ENCODE data around the gene CLIC4.

The CLIC4 gene

GRCh38 chr1:24762133-24762676 lies 17.0 kb downstream of the CLIC4 start (continued):
- TF ChIP-seq CSRNP3 (CRISPR knock-in tag; IDR thresholded peaks at IDR 0.05), result no peak
- TF ChIP-seq PPARA (CRISPR knock-in tag; IDR thresholded peaks at IDR 0.05; ENCODE audit: borderline replicate concordance), result no peak
- no peak for TF ChIP-seq ZC3H10 (CRISPR knock-in tag; IDR thresholded peaks at IDR 0.05)
- no peak for TF ChIP-seq OSR1 (CRISPR knock-in tag; IDR thresholded peaks at IDR 0.05)
- no peak for TF ChIP-seq TCF4 (CRISPR knock-in tag; IDR thresholded peaks at IDR 0.05; ENCODE audit: borderline replicate concordance)
- TF ChIP-seq CSDC2 (CRISPR knock-in tag; IDR thresholded peaks at IDR 0.05), result no peak
- TF ChIP-seq ZNF70 (CRISPR knock-in tag; IDR thresholded peaks at IDR 0.05), result no peak
- TF ChIP-seq RARB (CRISPR knock-in tag; IDR thresholded peaks at IDR 0.05), result no peak

- TF ChIP-seq BACH2 (CRISPR knock-in tag; IDR thresholded peaks at IDR 0.05; ENCODE audit: borderline replicate concordance) (no peak), ARNTL (CRISPR knock-in tag; IDR thresholded peaks at IDR 0.05; ENCODE audit: borderline replicate concordance, low read depth) (no peak), ZNF70 (CRISPR knock-in tag; IDR thresholded peaks at IDR 0.05) (no peak), TSHZ2 (CRISPR knock-in tag; IDR thresholded peaks at IDR 0.05) (no peak), CREB5 (CRISPR knock-in tag; IDR thresholded peaks at IDR 0.05; ENCODE audit: low read depth) (no peak), TCF4 (CRISPR knock-in tag; IDR thresholded peaks at IDR 0.05; ENCODE audit: borderline replicate concordance) (no peak), ISL1 (CRISPR knock-in tag; IDR thresholded peaks at IDR 0.05) (0 out of 2 replicates have a peak, but pooled peaks have one; percentile 12), ESRRG (CRISPR knock-in tag; IDR thresholded peaks at IDR 0.05) (no peak), CSRNP3 (CRISPR knock-in tag; IDR thresholded peaks at IDR 0.05) (no peak)
- no peak for ATAC-seq
Observed at GRCh38 chr1:24763671-24764070, 18.4 kb downstream of the CLIC4 start.

- no peak for TF ChIP-seq ZFP3 (CRISPR knock-in tag; IDR thresholded peaks at IDR 0.05)
- TF ChIP-seq TSHZ2 (CRISPR knock-in tag; IDR thresholded peaks at IDR 0.05), result no peak
- no peak for TF ChIP-seq TCF4 (CRISPR knock-in tag; IDR thresholded peaks at IDR 0.05; ENCODE audit: borderline replicate concordance)
- no peak for TF ChIP-seq ARNTL (CRISPR knock-in tag; IDR thresholded peaks at IDR 0.05; ENCODE audit: borderline replicate concordance, low read depth)
- no peak for ATAC-seq
Observed at GRCh38 chr1:24764439-24764838, 19.2 kb downstream of the CLIC4 start.

GRCh38 chr1:24764848-24765247 lies 19.6 kb downstream of the CLIC4 start:
- no peak for ATAC-seq
- TF ChIP-seq ZNF70 (CRISPR knock-in tag; IDR thresholded peaks at IDR 0.05), result no peak
- TF ChIP-seq ARNTL (CRISPR knock-in tag; IDR thresholded peaks at IDR 0.05; ENCODE audit: borderline replicate concordance, low read depth), result no peak
- no peak for TF ChIP-seq GLIS3 (CRISPR knock-in tag; IDR thresholded peaks at IDR 0.05)
- no peak for TF ChIP-seq ZNF565 (CRISPR knock-in tag; conservative IDR thresholded peaks at IDR 0.05; ENCODE audit: low read depth)
- TF ChIP-seq TCF4 (CRISPR knock-in tag; IDR thresholded peaks at IDR 0.05; ENCODE audit: borderline replicate concordance), result no peak
- no peak for TF ChIP-seq ISL1 (CRISPR knock-in tag; IDR thresholded peaks at IDR 0.05)
- TF ChIP-seq POU6F1 (CRISPR knock-in tag; IDR thresholded peaks at IDR 0.05; ENCODE audit: borderline replicate concordance, low read depth), result no peak
- TF ChIP-seq TOX (CRISPR knock-in tag; IDR thresholded peaks at IDR 0.05; ENCODE audit: borderline replicate concordance), result no peak
- TF ChIP-seq ZFP3 (CRISPR knock-in tag; IDR thresholded peaks at IDR 0.05), result no peak
- no peak for TF ChIP-seq RARB (CRISPR knock-in tag; IDR thresholded peaks at IDR 0.05)
- no peak for TF ChIP-seq SNAI2 (CRISPR knock-in tag; IDR thresholded peaks at IDR 0.05)
- no peak for TF ChIP-seq ZC3H10 (CRISPR knock-in tag; IDR thresholded peaks at IDR 0.05)
- TF ChIP-seq PPARA (CRISPR knock-in tag; IDR thresholded peaks at IDR 0.05; ENCODE audit: borderline replicate concordance), result no peak
- TF ChIP-seq CSRNP3 (CRISPR knock-in tag; IDR thresholded peaks at IDR 0.05), result no peak
